Measurements from ENCODE around the gene LRBA. TPM values are rescaled to one million over a fixed set of nuclear protein-coding genes. Genes with fewer than 3 reads are reported as not detected.

LRBA gene
- polyA plus RNA-seq, 2 of the 4 experiments (the other 2 are of a cell fraction): 10.7 to 25.1 TPM

GRCh38 chr4:150306719-150307118 lies 708.4 kb downstream of the LRBA start:
- WGBS (ENCODE audit: missing lambda C conversion rate): 85% methylated on average over 1 of the region's 1 CpG
- FAIRE-seq (no peak), ATAC-seq (no peak), DNase-seq (ENCODE audit: low read depth in 1 of 2, low spot score in 1 of 2) (no peak)
- no peak for TF ChIP-seq CEBPB (IDR thresholded peaks at IDR 0.05)
- TF ChIP-seq HEYL (CRISPR knock-in tag; IDR thresholded peaks at IDR 0.05): no peak
- TF ChIP-seq HDAC2 (IDR thresholded peaks at IDR 0.05): no peak
- no peak for TF ChIP-seq ZC3H11A (IDR thresholded peaks at IDR 0.05)
- TF ChIP-seq EHF (CRISPR knock-in tag; IDR thresholded peaks at IDR 0.05): no peak
- no peak for TF ChIP-seq MAZ (IDR thresholded peaks at IDR 0.05; ENCODE audit: borderline replicate concordance, low read depth, low read length)
- TF ChIP-seq HES2 (IDR thresholded peaks at IDR 0.05): no peak
- no peak for TF ChIP-seq E2F6 (IDR thresholded peaks at IDR 0.05; ENCODE audit: borderline replicate concordance, low read depth)
- no peak for TF ChIP-seq CHD2 (IDR thresholded peaks at IDR 0.05; ENCODE audit: low read length, partially characterized antibody)
- Histone ChIP-seq H3K4me2 (no peak overlapping the region), H3K4me1 (peaks cover 25% of the 10 kb centered on the region), H3K4me3 (no peak overlapping the region), H3K27ac (no peak overlapping the region), H3K9me3 (no peaks in the 10 kb centered on the region)
- CTCF ChIA-PET: no interaction called here
- POLR2A ChIA-PET: no interaction called here

GRCh38 chr4:150305995-150306394 lies 709.1 kb downstream of the LRBA start:
- Histone ChIP-seq H3K4me1 (peaks cover 28% of the 10 kb centered on the region), H3K9me3 (no peaks in the 10 kb centered on the region), H3K4me3 (no peak overlapping the region), H3K27ac (peak overlapping the region; percentile 25 to 45; a peak in 1 of 6 replicates), H3K4me2 (peak overlapping the region; percentile 57)
- TF ChIP-seq CEBPB (IDR thresholded peaks at IDR 0.05): no peak
- TF ChIP-seq USF2 (IDR thresholded peaks at IDR 0.05): no peak
- TF ChIP-seq JUN (IDR thresholded peaks at IDR 0.05): no peak
- no peak for TF ChIP-seq HOXB5 (CRISPR knock-in tag; IDR thresholded peaks at IDR 0.05)
- no peak for TF ChIP-seq ATOH8 (CRISPR knock-in tag; IDR thresholded peaks at IDR 0.05; ENCODE audit: low read depth)
- no peak for TF ChIP-seq POLR2A (IDR thresholded peaks at IDR 0.05; ENCODE audit: low read length)
- no peak for TF ChIP-seq BHLHE40 (IDR thresholded peaks at IDR 0.05; ENCODE audit: low read depth, low read length)
- no peak for TF ChIP-seq KDM5A (IDR thresholded peaks at IDR 0.05)
- no peak for TF ChIP-seq KDM1A (IDR thresholded peaks at IDR 0.05; ENCODE audit: low read depth)
- no peak for TF ChIP-seq HOXB13 (CRISPR knock-in tag; IDR thresholded peaks at IDR 0.05; ENCODE audit: low read depth)
- DNase-seq (ENCODE audit: low read depth in 1 of 2, low spot score in 1 of 2): no peak
- WGBS (ENCODE audit: missing lambda C conversion rate): 9% methylated on average over 2 of the region's 2 CpGs
- ChIA-PET POLR2A (no interaction called here), CTCF (no interaction called here)
- no peak for ATAC-seq
- FAIRE-seq: no peak

GRCh38 chr4:150302553-150302952 lies 712.5 kb downstream of the LRBA start:
- Histone ChIP-seq H3K9me3 (no peaks in the 10 kb centered on the region), H3K4me2 (peak overlapping the region; percentile 1), H3K4me1 (peaks cover 28% of the 10 kb centered on the region), H3K27ac (no peak overlapping the region), H3K4me3 (no peak overlapping the region)
- ATAC-seq (peak in 1 of 2 experiments; percentile 42; a peak in 2 of 6 replicates), DNase-seq (ENCODE audit: low read depth in 1 of 2, low spot score in 1 of 2) (peak; percentile 16 to 64), FAIRE-seq (no peak)
- ChIA-PET POLR2A (no interaction called here), CTCF (no interaction called here)
- 26% methylated on average over 4 of the region's 4 CpGs for WGBS (ENCODE audit: missing lambda C conversion rate)
- peak; percentile 24; the same call in 1 of the 2 replicates for TF ChIP-seq MAX (IDR thresholded peaks at IDR 0.05)
- no peak for TF ChIP-seq RNF2 (IDR thresholded peaks at IDR 0.05; ENCODE audit: borderline replicate concordance, low read depth)
- no peak for TF ChIP-seq POLR2AphosphoS2 (conservative IDR thresholded peaks at IDR 0.05; ENCODE audit: low read length)
- TF ChIP-seq HOXB5 (CRISPR knock-in tag; IDR thresholded peaks at IDR 0.05): no peak
- TF ChIP-seq CHD2 (IDR thresholded peaks at IDR 0.05; ENCODE audit: low read length, partially characterized antibody): no peak
- no peak for TF ChIP-seq ATOH8 (CRISPR knock-in tag; IDR thresholded peaks at IDR 0.05; ENCODE audit: low read depth)
- TF ChIP-seq TFCP2L1 (CRISPR knock-in tag; IDR thresholded peaks at IDR 0.05): no peak
- TF ChIP-seq HOXA7 (CRISPR knock-in tag; IDR thresholded peaks at IDR 0.05): no peak
- no peak for TF ChIP-seq PBX3 (IDR thresholded peaks at IDR 0.05)
- no peak for TF ChIP-seq ESRRA (IDR thresholded peaks at IDR 0.05; ENCODE audit: borderline replicate concordance, low read length)
- TF ChIP-seq FOXS1 (CRISPR knock-in tag; IDR thresholded peaks at IDR 0.05): no peak
- TF ChIP-seq POLR2A (IDR thresholded peaks at IDR 0.05; ENCODE audit: low read length): no peak
- TF ChIP-seq MYC (IDR thresholded peaks at IDR 0.05; ENCODE audit: borderline replicate concordance, low read length): no peak
- no peak for TF ChIP-seq KDM1A (IDR thresholded peaks at IDR 0.05; ENCODE audit: low read depth)
- TF ChIP-seq ZFP36 (IDR thresholded peaks at IDR 0.05; ENCODE audit: borderline replicate concordance, partially characterized antibody): no peak
- no peak for TF ChIP-seq HDAC2 (IDR thresholded peaks at IDR 0.05)
- TF ChIP-seq NR3C1 (IDR thresholded peaks at IDR 0.05): no peak
- TF ChIP-seq CBX8 (IDR thresholded peaks at IDR 0.05): no peak
- TF ChIP-seq NFE2L2 (conservative IDR thresholded peaks at IDR 0.05; ENCODE audit: low read length): no peak
- TF ChIP-seq EP300 (IDR thresholded peaks at IDR 0.05): no peak

All from A549 (cell line).